Activated T-helper 17 cell treated with anti-CD3 and anti-CD28 coated beads, Interleukin-2, amount 50 U/mL, for 72 hours (primary cell): Measurements from ENCODE around the gene C1QTNF2. TPM values are rescaled to one million over a fixed set of nuclear protein-coding genes. Genes with fewer than 3 reads are reported as not detected.
A peak's percentile ranks its signal among the peaks of the same experiment; 100 is the strongest.

Experiments
- ATAC-seq: fragments of 150-1000 bp; cut with Tn5 transposase; replicated peaks from 2 replicates; pipeline ENCODE4 v1.10.0; 2021; ENCODE audit warnings: mild to moderate bottlenecking, moderate library complexity
- H3K27ac Mint-ChIP-seq: one replicate; pipeline ENCODE4 v1.8.0; 2022; ENCODE audit warnings: mixed read lengths
- H3K27me3 Mint-ChIP-seq: one replicate; pipeline ENCODE4 v1.8.0; 2022; ENCODE audit warnings: mixed read lengths
- H3K36me3 Mint-ChIP-seq: one replicate; pipeline ENCODE4 v1.8.0; 2022; ENCODE audit warnings: low read depth, mild to moderate bottlenecking, mixed read lengths
- H3K4me1 Mint-ChIP-seq: one replicate; pipeline ENCODE4 v1.8.0; 2022; ENCODE audit warnings: mixed read lengths
- H3K4me3 Mint-ChIP-seq: one replicate; pipeline ENCODE4 v1.8.0; 2022; ENCODE audit warnings: mild to moderate bottlenecking, mixed read lengths
- H3K9me3 Mint-ChIP-seq: one replicate; pipeline ENCODE4 v1.8.0; 2022; ENCODE audit warnings: mixed read lengths
- total RNA-seq, 2 donors: library from RNA; stranded (reverse); gene quantifications; one replicate each; pipeline ENCODE4 v1.2.3, GENCODE V29; 2022

C1QTNF2 gene
- total RNA-seq, 2 donors from 2014 or later, result not detected

DNA sequence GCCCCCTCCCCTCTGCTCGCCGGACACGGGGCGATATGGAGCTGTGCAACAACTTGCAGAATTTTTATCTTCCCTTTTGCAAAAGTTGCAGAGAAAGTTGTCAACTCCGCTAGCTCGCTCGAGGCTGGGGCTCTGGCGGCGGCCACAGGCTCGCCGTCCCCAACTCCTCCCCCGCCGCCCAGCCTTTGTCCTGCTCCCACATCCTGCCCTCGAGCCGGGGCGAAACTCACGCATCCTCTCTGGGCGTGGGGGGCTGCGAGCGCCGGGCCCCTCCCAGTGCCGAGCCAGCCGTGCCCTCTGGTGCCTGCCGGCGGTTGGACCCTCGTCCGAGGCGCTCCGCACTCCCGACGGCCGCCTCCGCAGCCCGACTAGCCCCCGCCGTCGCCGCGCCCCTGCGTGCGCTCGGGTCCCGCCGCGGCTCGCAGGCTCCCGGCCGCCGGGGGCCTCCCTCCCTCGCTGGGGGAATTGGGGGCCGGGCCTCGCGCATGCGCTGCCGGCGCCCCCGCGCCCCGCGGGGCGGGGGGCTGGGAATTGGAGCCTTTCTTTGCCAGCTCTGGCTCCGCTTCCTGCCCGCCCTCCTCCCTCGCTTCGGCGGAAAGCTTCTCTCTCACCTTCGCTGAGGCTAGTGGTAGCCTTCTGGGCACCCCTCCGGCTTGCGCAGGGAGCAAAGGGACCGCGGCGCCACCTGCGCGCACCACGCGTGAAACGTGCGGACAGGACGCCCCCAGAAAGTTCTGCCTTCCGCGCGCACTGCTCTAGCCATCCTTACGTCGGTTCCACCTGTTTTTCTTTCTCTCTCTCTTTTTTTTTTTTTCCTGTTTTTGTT, 58.1 kb downstream of the C1QTNF2 start, which contains the start of gene CCNJL:
Gene CCNJL (minus strand): TSS at position 431 of the 826 bp plus-strand sequence. CDS start 641 bp downstream, outside the sequence.
- no peak for ATAC-seq
- H3K27ac Mint-ChIP-seq, result no peak within 1 kb of the TSS
- no peaks in the 10 kb centered on the region for H3K4me1 Mint-ChIP-seq
- no peaks in the 10 kb centered on the region for H3K9me3 Mint-ChIP-seq
- peaks cover 74% of the 10 kb centered on the region for H3K27me3 Mint-ChIP-seq
- peaks cover 6% of the 10 kb centered on the region for H3K36me3 Mint-ChIP-seq
- peak within 1 kb of the TSS; percentile 70 for H3K4me3 Mint-ChIP-seq

DNA sequence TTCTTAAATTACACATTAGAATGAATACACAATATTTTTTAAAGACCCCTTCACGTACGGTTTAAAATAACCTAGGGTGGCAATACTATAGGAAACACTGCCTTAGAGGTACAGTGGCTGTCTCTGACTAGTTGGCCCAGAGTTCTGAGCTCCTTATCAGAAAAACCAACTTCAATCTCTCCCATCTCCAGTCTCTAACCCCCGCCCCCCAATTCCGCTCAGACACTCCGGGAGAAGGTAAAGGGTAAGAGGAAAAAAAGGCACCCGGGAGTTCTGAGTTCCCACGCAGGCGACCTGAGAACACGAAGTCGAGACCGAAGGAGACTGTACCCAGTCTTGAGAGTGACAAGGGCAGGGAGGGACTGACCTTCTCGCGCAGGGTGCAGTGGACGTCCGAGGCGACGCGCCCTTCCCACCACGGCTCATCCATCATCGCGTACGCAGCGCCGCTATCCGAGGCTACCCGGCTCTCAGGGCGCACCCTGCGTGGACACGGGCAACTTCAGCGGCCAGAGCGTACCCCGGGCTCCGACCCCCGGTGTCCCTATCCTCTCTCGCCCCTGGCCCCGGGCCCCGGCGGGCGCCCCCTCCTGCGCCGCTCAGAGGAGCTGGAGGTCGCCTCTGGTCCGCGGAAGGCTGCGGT, 58.8 kb downstream of the C1QTNF2 start:
- no peak overlapping the region for H3K4me3 Mint-ChIP-seq
- no peak for ATAC-seq
- no peak overlapping the region for H3K27ac Mint-ChIP-seq
- H3K27me3 Mint-ChIP-seq, result peaks cover 72% of the 10 kb centered on the region
- H3K9me3 Mint-ChIP-seq, result no peaks in the 10 kb centered on the region
- H3K36me3 Mint-ChIP-seq, result peaks cover 6% of the 10 kb centered on the region
- H3K4me1 Mint-ChIP-seq, result no peaks in the 10 kb centered on the region

DNA sequence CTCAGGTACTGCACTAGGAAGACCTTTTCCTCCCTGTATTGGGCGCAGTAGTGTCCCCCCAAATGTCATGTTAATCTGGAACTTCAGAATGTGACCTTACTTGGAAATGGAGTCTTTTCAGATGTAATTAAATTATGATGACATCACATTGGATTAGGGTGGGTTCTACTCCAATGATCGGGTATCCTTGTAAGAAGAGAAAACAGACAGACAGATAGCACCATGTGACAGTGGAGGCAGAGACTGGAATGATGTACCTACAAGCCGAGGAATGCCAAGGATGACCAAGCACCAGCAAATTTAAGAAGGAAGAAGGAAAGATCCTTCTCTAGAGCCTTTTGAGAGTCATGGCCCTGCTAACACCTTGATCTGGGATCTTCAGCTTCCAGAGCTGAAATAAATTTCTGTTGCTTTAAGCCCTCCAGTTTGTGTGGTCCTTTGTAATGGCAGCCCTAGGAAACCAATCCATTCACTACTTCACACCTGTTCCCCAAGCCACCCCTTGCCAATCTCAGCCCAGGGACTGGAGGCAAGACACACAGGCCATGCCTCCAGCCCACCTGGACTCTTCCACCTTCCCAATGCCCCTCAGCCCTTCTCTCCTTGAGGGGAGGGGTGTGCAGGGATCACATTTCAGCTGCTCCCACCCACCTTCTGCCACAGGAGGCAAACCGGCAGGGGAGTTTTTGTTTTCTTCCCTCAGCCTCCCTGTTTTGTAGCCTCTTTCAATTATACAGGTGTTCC, 59.7 kb downstream of the C1QTNF2 start:
- H3K9me3 Mint-ChIP-seq, result no peaks in the 10 kb centered on the region
- H3K36me3 Mint-ChIP-seq, result peaks cover 6% of the 10 kb centered on the region
- H3K4me3 Mint-ChIP-seq, result no peak overlapping the region
- H3K27ac Mint-ChIP-seq, result no peak overlapping the region
- no peak for ATAC-seq
- H3K4me1 Mint-ChIP-seq, result no peaks in the 10 kb centered on the region
- peaks cover 64% of the 10 kb centered on the region for H3K27me3 Mint-ChIP-seq

DNA sequence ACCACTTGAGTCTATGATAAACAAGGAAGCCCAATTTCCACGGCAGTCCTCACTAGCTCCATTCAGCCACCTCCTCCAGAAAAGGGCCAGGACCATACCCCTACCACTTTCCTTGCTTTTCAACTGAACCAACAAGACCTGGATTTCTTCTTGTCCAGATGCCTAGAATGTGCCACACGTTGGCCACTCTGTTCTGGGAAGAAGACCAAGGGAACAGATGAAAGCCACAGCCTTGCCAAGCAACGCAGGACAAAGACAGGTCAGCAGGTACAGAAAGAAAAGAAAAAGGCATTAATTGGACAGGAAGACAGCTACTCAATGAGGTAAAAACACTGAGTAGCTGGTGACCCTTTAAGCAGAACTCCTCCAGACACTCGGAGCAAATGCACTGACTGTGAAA, 60.3 kb downstream of the C1QTNF2 start:
- Mint-ChIP-seq H3K27ac (no peak overlapping the region), H3K4me3 (no peak overlapping the region), H3K36me3 (peaks cover 6% of the 10 kb centered on the region), H3K27me3 (peaks cover 62% of the 10 kb centered on the region), H3K9me3 (no peaks in the 10 kb centered on the region), H3K4me1 (no peaks in the 10 kb centered on the region)
- no peak for ATAC-seq

DNA sequence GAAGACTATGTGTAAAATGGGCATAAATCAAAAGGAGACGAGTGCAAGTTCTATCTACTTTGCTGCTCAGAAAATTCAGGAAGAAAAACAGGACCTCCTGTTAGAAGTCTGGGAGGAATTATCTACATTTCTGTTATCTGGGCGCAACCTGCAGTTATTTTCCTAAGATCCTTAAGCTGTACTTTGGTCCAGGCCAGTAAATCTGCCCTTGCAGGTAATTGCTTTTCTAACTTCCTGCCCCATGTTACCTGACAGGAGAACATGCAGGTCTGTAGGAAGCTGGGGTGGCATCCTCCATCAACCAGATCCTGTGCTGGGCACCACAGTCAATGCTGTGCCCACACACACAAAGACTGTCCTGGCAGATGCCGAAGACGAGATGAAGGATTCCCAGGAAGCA, 63.7 kb downstream of the C1QTNF2 start:
- H3K9me3 Mint-ChIP-seq, result no peaks in the 10 kb centered on the region
- H3K36me3 Mint-ChIP-seq, result no peaks in the 10 kb centered on the region
- H3K27ac Mint-ChIP-seq, result no peak overlapping the region
- no peaks in the 10 kb centered on the region for H3K4me1 Mint-ChIP-seq
- no peak overlapping the region for H3K4me3 Mint-ChIP-seq
- ATAC-seq, result no peak
- peaks cover 52% of the 10 kb centered on the region for H3K27me3 Mint-ChIP-seq

DNA sequence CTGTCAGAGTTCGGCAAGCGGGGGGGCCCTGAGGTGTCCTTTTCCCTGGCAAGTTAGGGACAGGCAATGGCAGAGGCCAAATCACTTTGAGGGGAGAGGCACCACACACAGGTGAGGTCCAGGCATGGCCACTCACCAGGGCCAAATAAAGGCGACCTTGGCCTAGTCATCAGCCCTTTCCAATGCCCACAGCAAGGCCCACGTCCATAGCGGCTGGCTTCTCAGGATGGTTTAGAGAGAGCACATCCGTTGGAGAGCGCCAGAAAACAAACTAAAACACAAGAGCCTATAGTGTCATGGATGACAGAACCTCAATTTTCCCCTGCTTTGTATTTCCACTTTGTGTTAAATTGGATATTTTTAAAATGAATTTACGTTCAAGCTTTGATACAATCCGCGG, 65.1 kb downstream of the C1QTNF2 start:
- Mint-ChIP-seq H3K4me3 (no peak overlapping the region), H3K27ac (no peak overlapping the region), H3K9me3 (no peaks in the 10 kb centered on the region), H3K4me1 (no peaks in the 10 kb centered on the region), H3K27me3 (peaks cover 39% of the 10 kb centered on the region), H3K36me3 (no peaks in the 10 kb centered on the region)
- no peak for ATAC-seq

GRCh38 chr5:160303690-160304089, 66.7 kb downstream of the C1QTNF2 start:
- no peak overlapping the region for H3K4me3 Mint-ChIP-seq

GRCh38 chr5:160298189-160298588, 72.2 kb downstream of the C1QTNF2 start:
- Mint-ChIP-seq H3K27me3 (peaks cover 7% of the 10 kb centered on the region), H3K4me1 (no peaks in the 10 kb centered on the region), H3K4me3 (no peak overlapping the region), H3K9me3 (no peaks in the 10 kb centered on the region), H3K36me3 (no peaks in the 10 kb centered on the region), H3K27ac (no peak overlapping the region)
- ATAC-seq, result no peak

More at GRCh38 chr5:160303690-160304089, 66.7 kb downstream of the C1QTNF2 start:
- Mint-ChIP-seq H3K27me3 (peaks cover 23% of the 10 kb centered on the region), H3K9me3 (no peaks in the 10 kb centered on the region), H3K4me1 (no peaks in the 10 kb centered on the region), H3K36me3 (no peaks in the 10 kb centered on the region), H3K27ac (no peak overlapping the region)
- no peak for ATAC-seq

- Mint-ChIP-seq H3K4me3 (no peak overlapping the region), H3K27me3 (peaks cover 7% of the 10 kb centered on the region), H3K4me1 (no peaks in the 10 kb centered on the region), H3K27ac (no peak overlapping the region), H3K9me3 (no peaks in the 10 kb centered on the region), H3K36me3 (no peaks in the 10 kb centered on the region)
- ATAC-seq, result no peak
These were observed 72.7 kb downstream of the C1QTNF2 start for GRCh38 chr5:160297776-160298175.

Other genes with a start within 250 kb of the C1QTNF2 start
- under 1 TPM in 1 of 2 donors, not detected in 1; 0.87 TPM for gene FABP6, start 141.1 kb downstream of the C1QTNF2 start, total RNA-seq
- not detected for gene CCNJL, start 58.1 kb downstream of the C1QTNF2 start, total RNA-seq
- 1 to 10 TPM in 1 of 2 donors, under 1 TPM in 1; 0.69 to 3.5 TPM for gene FAM200C, start 29.4 kb upstream of the C1QTNF2 start, total RNA-seq
- 10 to 100 TPM; 33.2 to 53.7 TPM for gene SLU7, start 48.5 kb upstream of the C1QTNF2 start, total RNA-seq
- 100 to 1,000 TPM; 172 to 221 TPM for gene PTTG1, start 51.2 kb upstream of the C1QTNF2 start, total RNA-seq